ENCODE results near the gene RPTOR. TPM values are rescaled to one million over a fixed set of nuclear protein-coding genes. Genes with fewer than 3 reads are reported as not detected.

Gene RPTOR
- total RNA-seq, 2 experiments from 2014 or later: 48.1 to 87.8 TPM

GRCh38 chr17:80948019-80948975, 403.7 kb downstream of the RPTOR start:
- CTCF ChIA-PET (ENCODE audit: unreplicated experiment): no interaction called here
- BruUV-seq (replicated peaks): no TSS peak
- H3K27ac ChIP-seq (ENCODE audit: low read depth, low read length, poor library complexity, severe bottlenecking): no peak overlapping the region

GRCh38 chr17:80948976-80949450, 404.4 kb downstream of the RPTOR start:
- intact Hi-C loops (cut with micrococcal nuclease; ENCODE audit: unreplicated experiment): no loop called here
- Histone ChIP-seq H3K9me3 (ENCODE audit: low read length) (no peaks in the 10 kb centered on the region), H3K79me2 (ENCODE audit: insufficient read depth, low read depth, low read length) (no peaks in the 10 kb centered on the region), H2AFZ (ENCODE audit: low read length) (no peak overlapping the region), H3K9me2 (ENCODE audit: insufficient read depth, low read length) (no peaks in the 10 kb centered on the region), H3K4me2 (ENCODE audit: low read length) (no peak overlapping the region), H3K4me1 (ENCODE audit: insufficient read depth, low read length, poor library complexity, severe bottlenecking) (no peaks in the 10 kb centered on the region), H3K4me3 (ENCODE audit: low read depth, low read length, poor library complexity, severe bottlenecking) (no peak overlapping the region), H3K36me3 (ENCODE audit: insufficient read depth, low read length) (peaks cover 18% of the 10 kb centered on the region), H3K27ac (ENCODE audit: low read depth, low read length, poor library complexity, severe bottlenecking) (no peak overlapping the region), H4K20me1 (ENCODE audit: insufficient read depth, low read length) (no peaks in the 10 kb centered on the region)
- CTCF ChIA-PET (ENCODE audit: unreplicated experiment): no interaction called here
- BruUV-seq (replicated peaks): no TSS peak
- TF ChIP-seq EZH2phosphoT487 (IDR thresholded peaks at IDR 0.05; ENCODE audit: borderline replicate concordance, low read depth, low read length) (no peak), CTCF (conservative IDR thresholded peaks at IDR 0.05; ENCODE audit: low read length) (no peak)
- POLR2A ChIA-PET: no interaction called here
- no peak for DNase-seq (ENCODE audit: low spot score)

More at GRCh38 chr17:80948019-80948975, 403.7 kb downstream of the RPTOR start:
- Histone ChIP-seq H3K9me2 (ENCODE audit: insufficient read depth, low read length) (no peaks in the 10 kb centered on the region), H3K79me2 (ENCODE audit: insufficient read depth, low read depth, low read length) (no peaks in the 10 kb centered on the region), H3K9me3 (ENCODE audit: low read length) (no peaks in the 10 kb centered on the region), H2AFZ (ENCODE audit: low read length) (no peak overlapping the region), H3K4me3 (ENCODE audit: low read depth, low read length, poor library complexity, severe bottlenecking) (no peak overlapping the region), H4K20me1 (ENCODE audit: insufficient read depth, low read length) (no peaks in the 10 kb centered on the region), H3K4me1 (ENCODE audit: insufficient read depth, low read length, poor library complexity, severe bottlenecking) (no peaks in the 10 kb centered on the region), H3K4me2 (ENCODE audit: low read length) (no peak overlapping the region), H3K36me3 (ENCODE audit: insufficient read depth, low read length) (peaks cover 18% of the 10 kb centered on the region)
- no peak for DNase-seq (ENCODE audit: low spot score)
- intact Hi-C loops (cut with micrococcal nuclease; ENCODE audit: unreplicated experiment): no loop called here
- POLR2A ChIA-PET: no interaction called here
- TF ChIP-seq EZH2phosphoT487 (IDR thresholded peaks at IDR 0.05; ENCODE audit: borderline replicate concordance, low read depth, low read length): no peak
- no peak for TF ChIP-seq CTCF (conservative IDR thresholded peaks at IDR 0.05; ENCODE audit: low read length)

Measured in OCI-LY7 (cell line).